Frontal cortex (tissue), 4 donors: ENCODE measurements around the gene RBX1. TPM values are rescaled to one million over a fixed set of nuclear protein-coding genes. Genes with fewer than 3 reads are reported as not detected.
A peak's percentile ranks its signal among the peaks of the same experiment; 100 is the strongest.

ENCODE experiments used
- DNase-seq, 2 donors: peaks; one replicate each; pipeline ENCODE4 v3.0.0; 2012; ENCODE audit warnings: low spot score in 2 of 2
- FAIRE-seq: peaks from 2 replicates; lab custom pipeline; 2012; peaks lifted over from hg19 to GRCh38; lab: Jason Lieb, UNC
- small RNA-seq: library from RNA; depleted of rRNA; stranded (forward); fragments of <200 nt; gene quantifications from one replicate; pipeline ENCODE3, GENCODE V24; 2014
- total RNA-seq: library from RNA; depleted of rRNA; stranded (reverse); fragments of >200 nt; gene quantifications from one replicate; pipeline ENCODE4 v1.2.3, GENCODE V29; 2014
- donor health status: control.
- donor health status: control.
- donor health status: control.

The RBX1 gene
- total RNA-seq, 1 donor from 2014 or later, result 96.2 TPM

GRCh38 chr22:41021061-41021612 is 70.0 kb downstream of the RBX1 start:
- DNase-seq, result no peak

GRCh38 chr22:41021613-41022454 is 70.7 kb downstream of the RBX1 start:
- FAIRE-seq, result no peak
- DNase-seq, result peak; percentile 46 to 50

More at GRCh38 chr22:41021061-41021612, 70.0 kb downstream of the RBX1 start:
- no peak for FAIRE-seq

DNA sequence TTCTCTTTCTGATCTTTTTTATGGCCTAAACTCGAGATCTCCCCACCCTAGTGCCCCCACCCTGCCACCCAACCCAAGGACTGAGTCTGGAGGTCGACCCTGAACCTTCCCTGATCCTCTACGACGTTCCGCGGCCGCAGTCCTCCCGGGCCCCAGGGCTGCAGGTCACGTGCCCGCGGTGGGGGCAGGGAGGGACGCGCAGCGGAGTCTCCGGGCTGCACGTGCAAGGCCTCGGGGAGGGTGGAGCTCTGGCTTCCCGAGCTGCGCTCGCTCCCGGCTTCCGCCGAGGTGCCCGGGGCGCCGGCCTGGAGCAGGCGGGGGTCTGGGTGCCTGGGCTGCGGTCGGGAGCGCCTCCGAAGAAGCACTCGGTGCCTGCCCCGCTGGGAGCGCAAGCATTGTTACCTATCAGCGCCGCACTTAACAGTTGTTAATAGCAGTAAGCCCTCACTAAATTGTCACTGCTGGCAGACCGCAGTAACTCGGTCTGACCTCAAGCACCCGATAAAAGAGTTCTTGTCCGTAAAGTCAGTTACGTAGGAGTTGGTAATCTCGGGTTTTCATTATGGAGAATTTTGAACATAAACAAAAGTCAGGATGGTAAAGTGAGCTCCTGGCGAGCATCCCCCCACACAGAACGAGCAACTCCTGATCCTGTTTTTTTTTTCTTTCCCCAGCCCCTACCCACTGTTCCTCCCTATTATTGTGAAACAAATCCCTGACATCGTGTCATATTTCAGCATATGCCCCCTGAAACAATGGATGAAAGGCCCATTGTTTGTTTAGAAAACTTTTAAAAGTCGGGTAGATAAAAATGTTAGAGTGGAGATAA is 71.5 kb downstream of the RBX1 start:
- FAIRE-seq, result no peak

More for the DNA sequence above, 71.5 kb downstream of the RBX1 start:
- peak; percentile 76 to 83 for DNase-seq

Small RNAs within 50 kb of the gene (small RNA-seq; reads per million reads assigned to genes)
- gene RF00017, result not detected
- not detected for gene RNU6-379P

Other genes starting within 250 kb of the RBX1 start
- gene SLC25A17, start 132.0 kb upstream of the RBX1 start, total RNA-seq, result 29.3 TPM
- gene ST13, start 94.7 kb upstream of the RBX1 start, total RNA-seq, result 178 TPM
- 4.9 TPM for gene XPNPEP3, start 94.2 kb upstream of the RBX1 start, total RNA-seq
- not detected for gene DNAJB7, start 89.3 kb upstream of the RBX1 start, total RNA-seq
- gene EP300, start 141.2 kb downstream of the RBX1 start, total RNA-seq, result 52.6 TPM